ENCODE data around the gene PRADC1. TPM values are rescaled to one million over a fixed set of nuclear protein-coding genes. Genes with fewer than 3 reads are reported as not detected.

Gene PRADC1
- total RNA-seq, 1 donor = 15.0 TPM

Other genes starting within 250 kb of the PRADC1 start
- gene SFXN5, start 161.5 kb downstream of the PRADC1 start, total RNA-seq (ENCODE audit: low replicate concordance) = 18.0 and 19.0 TPM in 2 replicates
- gene RAB11FIP5, start 120.3 kb downstream of the PRADC1 start, total RNA-seq (ENCODE audit: low replicate concordance) = 16.4 and 48.5 TPM in 2 replicates
- not detected in 2 replicates for gene NOTO, start 30.7 kb downstream of the PRADC1 start, total RNA-seq (ENCODE audit: low replicate concordance)
- gene SMYD5, start 19.0 kb downstream of the PRADC1 start, total RNA-seq (ENCODE audit: low replicate concordance) = 15.0 and 21.1 TPM in 2 replicates
- gene CCT7, start 1.1 kb upstream of the PRADC1 start, total RNA-seq (ENCODE audit: low replicate concordance) = 195 and 196 TPM in 2 replicates
- 0.18 and 1.6 TPM in 2 replicates for gene FBXO41, start 51.2 kb upstream of the PRADC1 start, total RNA-seq (ENCODE audit: low replicate concordance)
- not detected in 2 replicates for gene EGR4, start 60.3 kb upstream of the PRADC1 start, total RNA-seq (ENCODE audit: low replicate concordance)
- 15.0 and 28.2 TPM in 2 replicates for gene ALMS1, start 152.6 kb upstream of the PRADC1 start, total RNA-seq (ENCODE audit: low replicate concordance)

Data from fibroblast of the aortic adventitia (primary cell).